Activated T-cell treated with anti-CD3 and anti-CD28 coated beads, Interleukin-2, amount 50 U/mL, for 72 hours (primary cell): ENCODE data around the gene TIMM29. TPM values are rescaled to one million over a fixed set of nuclear protein-coding genes. Genes with fewer than 3 reads are reported as not detected.

Source experiments
- ATAC-seq, 2 donors: fragments of 150-1000 bp; cut with Tn5 transposase; replicated peaks in 1 of 2; 2 replicates each; pipeline ENCODE4 v1.10.0; 2021; ENCODE audit warnings: moderate library complexity in 2 of 2, mild to moderate bottlenecking in 1 of 2
- DNase-seq, 2 donors: peaks; one replicate each; pipeline ENCODE4 v3.0.0; 2021 to 2022; ENCODE audit warnings: mixed read lengths in 1 of 2
- H3K27ac Mint-ChIP-seq: one replicate; pipeline ENCODE4 v1.8.0; 2022; ENCODE audit warnings: mild to moderate bottlenecking, moderate library complexity, mixed read lengths
- H3K27me3 Mint-ChIP-seq: one replicate; pipeline ENCODE4 v1.8.0; 2022; ENCODE audit warnings: low read depth, mixed read lengths
- H3K36me3 Mint-ChIP-seq, 2 donors: one replicate each; pipeline ENCODE4 v1.8.0; 2022; ENCODE audit warnings: mixed read lengths in 2 of 2, mild to moderate bottlenecking in 1 of 2; ENCODE audit not compliant: insufficient read depth in 2 of 2
- H3K4me1 Mint-ChIP-seq: one replicate; pipeline ENCODE4 v1.8.0; 2022; ENCODE audit warnings: low read depth, mixed read lengths
- H3K4me3 Mint-ChIP-seq, 2 donors: one replicate each; pipeline ENCODE4 v1.8.0; 2022; ENCODE audit warnings: mild to moderate bottlenecking in 2 of 2, mixed read lengths in 2 of 2, moderate library complexity in 2 of 2
- H3K9me3 Mint-ChIP-seq, 2 donors: one replicate each; pipeline ENCODE4 v1.8.0; 2022; ENCODE audit warnings: mixed read lengths in 2 of 2
- total RNA-seq, 2 donors: library from RNA; stranded (reverse); gene quantifications; one replicate each; pipeline ENCODE4 v1.2.3, GENCODE V29; 2022

TIMM29 gene
- 10 to 100 TPM; 20.3 to 20.9 TPM for total RNA-seq

DNA sequence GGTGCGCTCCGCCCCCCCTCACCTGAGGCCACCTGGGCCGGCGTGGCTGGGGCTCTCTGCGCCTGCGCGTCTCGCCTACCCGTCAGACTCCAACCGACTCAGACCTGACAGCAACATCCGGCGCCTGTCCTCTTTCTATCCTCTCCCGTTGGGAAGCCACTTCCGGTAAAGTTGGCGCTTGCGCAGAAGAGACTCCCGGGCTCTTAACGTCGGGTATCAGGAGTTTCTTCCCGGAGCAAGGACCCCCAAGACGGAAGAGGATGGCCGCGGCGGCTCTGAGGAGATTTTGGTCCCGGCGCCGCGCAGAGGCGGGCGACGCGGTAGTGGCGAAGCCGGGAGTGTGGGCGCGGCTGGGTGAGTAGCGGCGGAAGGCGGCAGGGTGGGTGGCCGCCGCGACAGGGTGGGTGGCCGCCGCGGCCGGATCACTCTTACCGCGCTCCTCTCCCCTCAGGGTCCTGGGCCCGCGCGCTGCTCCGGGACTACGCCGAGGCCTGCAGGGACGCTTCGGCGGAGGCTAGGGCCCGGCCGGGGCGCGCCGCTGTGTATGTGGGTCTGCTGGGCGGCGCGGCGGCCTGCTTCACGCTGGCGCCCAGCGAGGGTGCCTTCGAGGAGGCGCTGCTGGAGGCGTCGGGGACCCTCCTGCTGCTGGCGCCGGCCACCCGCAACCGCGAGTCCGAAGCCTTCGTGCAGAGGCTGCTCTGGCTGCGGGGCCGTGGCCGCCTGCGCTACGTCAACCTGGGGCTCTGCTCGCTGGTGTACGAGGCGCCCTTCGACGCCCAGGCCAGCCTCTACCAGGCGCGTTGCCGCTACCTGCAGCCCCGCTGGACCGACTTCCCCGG lies at the start of gene TIMM29, which contains the start of gene YIPF2:
Gene TIMM29 (plus strand): TSS at position 249 of the 839 bp plus-strand sequence. CDS start 12 bp downstream, at position 261.
Gene YIPF2 (minus strand): TSS at position 77 of the 839 bp plus-strand sequence. CDS start 229 bp downstream, outside the sequence.
- ATAC-seq = peak; percentile 92 to 93
- Mint-ChIP-seq H3K36me3 (peaks cover 0 to 5% of the 10 kb centered on the region in 2 donors), H3K27me3 (no peaks in the 10 kb centered on the region), H3K9me3 (no peaks in the 10 kb centered on the region), H3K4me3 (peak within 1 kb of the TSS; percentile 93 to 94), H3K27ac (peak within 1 kb of the TSS; percentile 91), H3K4me1 (peaks cover 27% of the 10 kb centered on the region)
- DNase-seq = peak; percentile 95

- Mint-ChIP-seq H3K9me3 (no peaks in the 10 kb centered on the region), H3K27me3 (no peaks in the 10 kb centered on the region), H3K36me3 (peaks cover 4% of the 10 kb centered on the region in 2 donors), H3K4me3 (no peak overlapping the region), H3K27ac (no peak overlapping the region), H3K4me1 (peaks cover 41% of the 10 kb centered on the region)
- DNase-seq (no peak), ATAC-seq (no peak)
Observed at GRCh38 chr19:10881403-10882107, 47.1 kb upstream of the TIMM29 start.

GRCh38 chr19:10882108-10882457 lies 46.5 kb upstream of the TIMM29 start:
- Mint-ChIP-seq H3K27ac (no peak overlapping the region), H3K27me3 (no peaks in the 10 kb centered on the region), H3K4me1 (peaks cover 36% of the 10 kb centered on the region), H3K4me3 (no peak overlapping the region), H3K36me3 (peaks cover 4% of the 10 kb centered on the region in 2 donors), H3K9me3 (no peaks in the 10 kb centered on the region)
- ATAC-seq = no peak
- DNase-seq = no peak

GRCh38 chr19:10884274-10884673 lies 44.3 kb upstream of the TIMM29 start:
- Mint-ChIP-seq H3K36me3 (peaks cover under 1 to 2% of the 10 kb centered on the region in 2 donors), H3K9me3 (no peaks in the 10 kb centered on the region), H3K27me3 (no peaks in the 10 kb centered on the region), H3K4me3 (no peak overlapping the region), H3K4me1 (peaks cover 19% of the 10 kb centered on the region), H3K27ac (no peak overlapping the region)
- DNase-seq (no peak), ATAC-seq (no peak)

DNA sequence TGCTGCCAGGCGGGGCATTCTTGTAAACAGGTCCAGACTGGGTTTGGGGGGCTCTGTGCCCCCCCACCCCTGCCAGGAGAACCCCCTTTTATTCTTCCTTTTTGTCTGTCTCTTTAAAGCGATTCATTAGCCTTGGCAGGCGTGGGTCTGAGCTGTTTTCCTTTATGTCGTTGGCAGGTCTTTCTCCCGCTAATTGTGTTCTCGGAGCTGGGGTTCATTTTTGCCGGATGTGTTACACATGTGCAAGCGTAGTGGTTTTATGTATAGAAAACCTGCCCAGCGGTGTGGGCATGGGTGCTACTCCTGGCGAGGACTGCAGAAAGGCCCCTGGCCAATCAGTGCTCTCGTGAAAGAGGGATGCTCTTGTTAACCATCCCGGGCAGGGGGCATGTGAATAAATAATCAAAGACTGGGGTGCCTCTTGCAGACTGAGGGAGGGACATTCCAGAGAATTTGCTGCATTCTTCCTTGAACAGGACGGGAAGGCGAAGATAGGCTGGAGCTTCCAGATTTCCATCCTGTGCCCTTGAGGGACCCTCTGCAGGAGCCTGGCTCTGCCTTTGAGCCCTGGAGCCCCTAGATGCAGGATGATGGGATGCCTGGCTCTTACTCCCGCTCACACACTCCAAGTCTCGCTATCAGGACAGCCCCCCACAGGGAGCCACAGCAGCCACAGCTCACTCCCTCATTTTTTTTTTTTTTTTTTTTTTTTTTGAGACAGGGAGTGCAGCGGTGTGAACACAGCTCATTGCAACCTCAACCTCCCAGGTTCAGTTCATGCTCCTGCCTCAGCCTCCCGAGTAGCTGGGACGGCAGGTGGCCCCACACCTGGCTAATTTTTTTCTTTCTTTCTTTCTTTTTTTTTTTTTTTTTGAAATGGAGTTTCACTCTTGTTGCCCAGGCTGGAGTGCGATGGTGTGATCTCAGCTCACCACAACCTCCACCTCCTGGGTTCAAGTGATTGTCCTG lies 43.1 kb upstream of the TIMM29 start:
- Mint-ChIP-seq H3K27ac (no peak overlapping the region), H3K36me3 (peaks cover 0 to 2% of the 10 kb centered on the region in 2 donors), H3K4me1 (peaks cover 14% of the 10 kb centered on the region), H3K4me3 (no peak overlapping the region), H3K9me3 (no peaks in the 10 kb centered on the region), H3K27me3 (no peaks in the 10 kb centered on the region)
- DNase-seq = no peak
- ATAC-seq = no peak

- Mint-ChIP-seq H3K4me1 (peaks cover 14% of the 10 kb centered on the region), H3K36me3 (no peaks in the 10 kb centered on the region), H3K27ac (no peak overlapping the region), H3K27me3 (no peaks in the 10 kb centered on the region), H3K9me3 (no peaks in the 10 kb centered on the region), H3K4me3 (no peak overlapping the region)
- DNase-seq (no peak), ATAC-seq (no peak)
Observed at GRCh38 chr19:10887616-10888367, 40.8 kb upstream of the TIMM29 start.

- DNase-seq (no peak), ATAC-seq (no peak)
- Mint-ChIP-seq H3K4me1 (peaks cover 14% of the 10 kb centered on the region), H3K9me3 (no peaks in the 10 kb centered on the region), H3K36me3 (no peaks in the 10 kb centered on the region), H3K27ac (no peak overlapping the region), H3K27me3 (no peaks in the 10 kb centered on the region), H3K4me3 (no peak overlapping the region)
Observed at GRCh38 chr19:10888421-10888866, 40.2 kb upstream of the TIMM29 start.

GRCh38 chr19:10889880-10890279 lies 38.7 kb upstream of the TIMM29 start:
- H3K27me3 Mint-ChIP-seq = no peaks in the 10 kb centered on the region
- no peak for ATAC-seq
- no peak overlapping the region for H3K27ac Mint-ChIP-seq
- no peaks in the 10 kb centered on the region for H3K9me3 Mint-ChIP-seq
- no peaks in the 10 kb centered on the region for H3K36me3 Mint-ChIP-seq
- H3K4me1 Mint-ChIP-seq = peaks cover 10% of the 10 kb centered on the region
- DNase-seq = no peak
- H3K4me3 Mint-ChIP-seq = no peak overlapping the region

DNA sequence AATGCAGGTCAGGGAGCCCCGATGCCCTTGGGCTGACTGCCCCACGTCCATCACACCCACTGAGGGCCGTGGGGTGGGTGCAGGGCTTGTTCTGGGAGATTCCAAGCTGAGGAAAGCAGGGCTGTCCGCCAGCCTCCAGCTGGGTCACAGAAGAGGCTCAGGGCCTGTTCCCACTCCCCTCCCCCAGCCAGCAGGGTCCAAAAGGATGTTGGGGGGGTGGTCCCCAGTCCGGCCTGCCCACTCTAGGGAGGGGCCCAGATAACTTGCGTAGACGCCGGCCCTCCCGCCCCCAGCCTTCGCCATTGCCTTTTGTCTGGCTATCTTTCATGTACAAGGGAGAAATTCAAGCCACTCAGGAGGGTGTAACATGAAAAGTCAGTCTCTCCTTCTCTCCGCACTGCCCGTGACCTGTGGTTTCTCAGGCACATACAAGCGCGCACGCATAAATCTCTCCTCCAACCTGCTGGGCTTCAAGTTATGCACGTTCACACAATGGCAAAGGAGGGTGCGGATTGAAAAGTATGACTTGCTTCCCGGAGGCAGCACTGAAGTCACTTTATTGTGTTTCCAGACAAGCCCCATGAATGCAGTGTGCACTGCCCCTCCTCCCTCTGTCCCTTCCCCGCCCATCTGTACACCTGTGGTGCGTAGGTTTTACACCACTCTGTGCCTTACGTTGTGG lies 37.1 kb upstream of the TIMM29 start:
- no peaks in the 10 kb centered on the region for H3K27me3 Mint-ChIP-seq
- no peaks in the 10 kb centered on the region for H3K9me3 Mint-ChIP-seq
- H3K4me3 Mint-ChIP-seq = no peak overlapping the region
- no peaks in the 10 kb centered on the region for H3K36me3 Mint-ChIP-seq
- no peak for DNase-seq
- peaks cover 7% of the 10 kb centered on the region for H3K4me1 Mint-ChIP-seq
- no peak for ATAC-seq
- H3K27ac Mint-ChIP-seq = no peak overlapping the region

DNA sequence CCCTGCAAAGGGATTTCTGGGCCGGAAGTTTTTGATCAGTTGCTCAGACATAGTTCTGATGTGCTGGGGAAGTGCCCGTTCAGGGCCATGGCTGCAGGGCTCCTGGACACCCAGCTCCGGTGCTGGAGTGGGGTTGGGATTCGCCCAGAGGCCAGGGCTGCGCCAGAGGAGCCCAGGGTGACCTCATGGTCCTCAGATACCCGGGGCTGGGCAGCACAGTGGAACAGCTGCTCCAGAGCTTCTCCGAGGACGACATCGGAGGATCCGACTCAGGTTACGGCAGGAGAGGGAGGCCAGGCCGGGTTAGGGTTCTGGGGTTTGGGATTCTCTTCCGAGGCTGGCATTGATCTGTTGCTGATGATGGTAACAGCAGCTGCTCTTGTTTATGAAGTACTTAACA lies 36.4 kb upstream of the TIMM29 start:
- no peaks in the 10 kb centered on the region for H3K9me3 Mint-ChIP-seq
- no peak overlapping the region for H3K4me3 Mint-ChIP-seq
- peaks cover 14% of the 10 kb centered on the region for H3K4me1 Mint-ChIP-seq
- H3K27me3 Mint-ChIP-seq = no peaks in the 10 kb centered on the region
- DNase-seq (no peak), ATAC-seq (no peak)
- no peak overlapping the region for H3K27ac Mint-ChIP-seq
- no peaks in the 10 kb centered on the region for H3K36me3 Mint-ChIP-seq

- Mint-ChIP-seq H3K27me3 (no peaks in the 10 kb centered on the region), H3K36me3 (no peaks in the 10 kb centered on the region), H3K27ac (no peak overlapping the region), H3K9me3 (no peaks in the 10 kb centered on the region), H3K4me3 (no peak overlapping the region), H3K4me1 (peaks cover 14% of the 10 kb centered on the region)
- ATAC-seq (no peak), DNase-seq (no peak)
Observed at GRCh38 chr19:10894911-10895213, 33.7 kb upstream of the TIMM29 start.

DNA sequence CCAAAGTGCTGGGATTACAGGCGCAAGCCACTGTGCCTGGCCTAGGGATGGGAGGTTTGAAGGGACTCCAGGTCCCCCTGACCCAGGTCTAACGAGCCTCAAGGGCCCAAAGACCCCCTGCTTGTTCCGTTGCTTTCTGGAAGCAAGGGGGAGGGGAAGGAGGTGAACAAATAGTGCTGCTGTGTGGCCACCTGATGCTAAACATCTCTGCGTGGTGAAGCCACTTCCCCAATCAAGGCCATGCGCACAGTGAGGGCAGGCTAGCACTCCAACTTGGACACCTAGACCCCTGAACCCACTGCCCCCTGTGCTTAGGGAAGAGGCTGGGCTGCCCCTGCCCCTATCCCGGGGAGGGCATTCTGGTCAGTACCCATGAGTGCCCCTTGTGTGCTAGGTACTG lies 33.2 kb upstream of the TIMM29 start:
- Mint-ChIP-seq H3K27ac (no peak overlapping the region), H3K27me3 (no peaks in the 10 kb centered on the region), H3K4me1 (peaks cover 14% of the 10 kb centered on the region), H3K9me3 (no peaks in the 10 kb centered on the region), H3K4me3 (no peak overlapping the region), H3K36me3 (no peaks in the 10 kb centered on the region)
- ATAC-seq (no peak), DNase-seq (no peak)
